ENCODE measurements around the gene PXYLP1.

The PXYLP1 gene

DNA sequence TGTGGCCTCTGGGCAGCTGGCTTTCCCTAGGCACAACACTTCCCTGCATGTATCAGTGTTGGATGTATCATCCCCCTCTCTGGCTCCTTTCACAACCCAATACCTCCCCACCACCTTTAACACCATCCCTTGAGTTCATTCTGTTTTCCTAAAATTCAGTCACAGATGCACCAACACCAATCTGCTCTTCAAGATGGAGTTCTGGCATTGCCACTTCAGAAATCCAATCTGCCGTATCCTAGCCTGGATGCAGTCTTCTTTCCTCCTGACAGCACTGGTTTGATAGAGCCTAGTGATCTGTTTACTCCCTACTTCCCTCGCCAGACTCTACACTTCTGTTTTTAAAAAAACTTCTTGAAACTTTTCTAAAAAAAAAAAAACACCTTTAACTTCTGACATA is 21.7 kb downstream of the PXYLP1 start:
- no peak for DNase-seq

DNA sequence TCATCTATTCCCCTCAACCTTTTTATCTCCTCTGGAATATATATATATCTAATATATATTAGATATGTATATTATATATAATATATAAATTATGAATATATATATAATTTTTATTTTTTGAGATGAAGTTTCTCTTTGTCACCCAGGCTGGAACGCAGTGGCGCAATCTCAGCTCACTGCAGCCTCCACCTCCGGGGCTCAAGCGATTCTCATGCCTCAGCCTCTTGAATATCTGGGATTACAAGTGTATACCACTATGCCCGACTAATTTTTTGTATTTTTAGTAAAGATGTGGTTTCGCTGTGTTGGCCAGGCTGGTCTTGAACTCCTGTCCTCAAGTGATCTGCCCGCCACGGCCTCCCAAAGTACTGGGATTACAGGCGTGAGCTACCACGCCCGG is 22.2 kb downstream of the PXYLP1 start:
- no peak for DNase-seq

DNA sequence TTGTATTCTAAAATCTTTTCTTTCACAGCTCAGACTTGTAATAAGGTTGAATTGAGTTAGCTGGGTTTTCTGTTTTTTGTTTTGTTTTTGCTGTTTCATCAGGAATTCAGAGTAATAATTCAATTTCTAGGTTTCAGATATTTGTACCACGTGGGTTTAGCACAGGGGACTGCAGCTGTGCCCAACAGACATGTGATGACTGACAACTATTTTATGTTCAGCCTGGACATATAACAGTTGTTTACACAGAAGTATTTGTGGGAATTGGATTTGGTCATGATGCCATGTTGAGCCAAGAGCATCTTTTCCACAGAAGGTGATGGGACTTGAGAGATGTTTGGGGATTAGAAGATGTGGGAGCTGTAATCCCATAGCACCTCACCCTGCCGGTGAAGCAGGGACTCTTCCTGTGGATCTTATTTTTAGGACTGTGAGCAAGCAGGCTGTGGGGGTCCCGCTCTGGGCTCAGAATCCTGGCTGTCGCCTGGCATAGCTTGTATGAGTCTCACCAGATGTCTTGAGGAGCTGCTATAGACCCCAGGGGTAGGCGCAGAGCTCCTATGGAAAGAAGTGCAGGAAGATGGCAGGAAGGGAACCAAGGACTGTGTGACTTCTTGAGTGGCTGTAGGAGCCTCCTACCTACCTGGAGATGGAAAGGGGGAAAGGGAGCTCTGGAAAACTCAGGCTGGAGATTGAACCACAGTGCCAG is 23.7 kb downstream of the PXYLP1 start:
- DNase-seq = no peak

DNA sequence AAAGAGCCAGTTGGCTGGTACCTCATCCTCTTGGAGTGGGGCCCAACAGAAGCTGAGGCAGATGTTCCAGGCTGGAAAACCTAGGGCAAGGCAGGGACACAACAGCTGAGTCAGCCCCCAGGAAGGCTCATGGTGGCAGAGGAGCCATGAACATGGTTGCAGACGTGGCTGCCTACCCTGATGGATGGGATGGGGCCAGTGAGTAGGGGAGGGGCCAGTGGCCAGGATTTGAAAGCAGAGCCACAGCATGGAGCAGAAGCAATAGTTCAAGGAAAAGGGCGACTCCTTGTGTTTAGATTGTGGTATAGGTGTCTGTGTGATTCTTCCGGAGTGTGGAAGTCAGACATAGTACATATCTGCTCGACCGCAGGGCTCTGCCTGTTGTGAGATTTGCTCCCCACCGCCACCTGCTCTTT is 24.2 kb downstream of the PXYLP1 start:
- DNase-seq = no peak

DNA sequence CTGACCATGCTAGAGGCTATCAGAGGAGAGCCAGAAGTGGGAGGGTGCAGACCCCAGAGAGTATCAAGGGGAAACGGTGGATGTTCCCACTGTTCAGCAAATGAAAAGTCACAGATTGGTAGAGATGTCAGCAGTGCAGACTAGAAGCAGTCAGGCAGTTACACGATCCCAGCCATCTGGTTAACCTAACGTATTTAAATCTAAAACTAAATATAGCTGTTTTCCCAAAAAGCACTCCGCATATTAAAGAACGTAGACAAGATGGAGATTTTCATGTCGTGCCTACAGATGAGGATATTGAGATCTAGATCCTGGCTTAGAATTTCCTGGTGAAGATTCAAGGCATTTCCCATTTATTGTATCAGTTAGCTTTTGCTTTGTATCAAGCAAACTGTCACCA is 25.2 kb downstream of the PXYLP1 start:
- no peak for DNase-seq

DNA sequence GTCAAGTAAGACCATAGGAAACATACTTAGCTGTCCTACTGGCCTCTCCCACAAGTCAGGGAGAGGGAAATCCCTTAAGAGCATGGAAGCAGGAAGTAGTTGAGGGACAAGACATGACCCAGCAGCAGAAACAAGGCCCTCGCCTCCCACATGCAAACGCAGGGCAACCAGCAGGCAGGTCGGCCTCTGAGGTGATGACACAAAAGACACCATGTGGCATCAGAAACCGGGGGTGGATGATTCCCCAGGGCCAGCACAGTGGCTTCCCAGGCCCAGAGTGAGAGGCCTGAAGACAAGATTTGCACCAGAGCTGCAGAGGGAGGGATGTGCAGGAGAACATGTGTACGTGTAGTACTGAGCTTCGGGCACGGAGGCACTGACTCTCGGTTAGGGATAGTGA is 26.3 kb downstream of the PXYLP1 start:
- no peak for DNase-seq

DNA sequence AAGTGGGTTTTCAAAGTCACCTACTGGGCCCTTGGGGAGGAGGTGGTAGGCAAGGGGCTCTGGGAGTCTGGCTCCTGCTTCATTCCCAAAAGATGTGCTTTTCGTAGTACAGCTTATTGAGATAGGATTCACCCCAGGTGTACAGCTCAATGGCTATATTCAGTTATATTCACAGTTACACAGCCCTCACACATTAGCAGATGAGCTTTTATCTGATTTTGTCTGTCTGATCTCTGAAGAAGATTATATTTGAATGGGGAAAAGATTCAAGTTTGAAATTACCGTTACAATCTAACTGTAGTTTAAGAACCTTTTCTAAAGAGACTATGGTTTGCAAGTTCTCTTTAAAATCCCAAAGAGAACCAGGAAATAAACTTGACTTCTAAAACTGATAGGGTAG is 27.3 kb downstream of the PXYLP1 start:
- DNase-seq = no peak

DNA sequence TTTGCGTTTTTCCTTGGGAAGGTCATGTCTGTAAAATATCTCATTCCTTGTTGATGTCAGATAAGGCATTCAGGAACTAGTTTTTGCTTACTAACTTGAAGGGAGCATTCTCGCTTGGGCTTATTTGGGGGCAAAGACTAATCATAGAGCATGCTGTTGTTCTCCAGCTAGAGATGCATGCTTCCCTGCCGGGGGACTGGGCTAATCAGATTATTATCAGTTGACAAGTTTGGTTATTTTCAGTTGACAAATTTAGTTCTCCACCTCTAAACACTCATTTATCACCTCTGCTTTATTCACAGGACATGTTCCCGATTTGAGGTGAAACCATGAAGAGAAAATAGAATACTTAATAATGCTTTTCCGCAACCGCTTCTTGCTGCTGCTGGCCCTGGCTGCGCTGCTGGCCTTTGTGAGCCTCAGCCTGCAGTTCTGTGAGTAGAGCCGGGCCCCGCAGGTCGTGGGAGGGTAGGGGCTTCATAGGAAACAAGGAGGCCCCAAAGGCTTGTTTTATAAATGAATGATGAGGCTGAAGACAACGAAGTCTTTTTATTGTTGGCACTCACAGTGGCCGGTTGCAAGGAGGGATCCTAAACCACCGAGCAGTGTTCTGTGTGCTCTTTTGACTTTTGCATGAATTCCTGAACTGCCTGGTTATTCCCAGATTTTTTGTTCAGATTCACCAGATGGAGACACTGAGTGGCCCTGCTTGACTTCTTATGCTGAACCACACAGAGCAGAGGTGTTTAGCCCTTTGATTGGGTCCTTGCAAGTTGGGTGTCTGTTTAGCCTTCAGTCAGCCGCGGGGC is 28.4 kb downstream of the PXYLP1 start:
- no peak for DNase-seq

DNA sequence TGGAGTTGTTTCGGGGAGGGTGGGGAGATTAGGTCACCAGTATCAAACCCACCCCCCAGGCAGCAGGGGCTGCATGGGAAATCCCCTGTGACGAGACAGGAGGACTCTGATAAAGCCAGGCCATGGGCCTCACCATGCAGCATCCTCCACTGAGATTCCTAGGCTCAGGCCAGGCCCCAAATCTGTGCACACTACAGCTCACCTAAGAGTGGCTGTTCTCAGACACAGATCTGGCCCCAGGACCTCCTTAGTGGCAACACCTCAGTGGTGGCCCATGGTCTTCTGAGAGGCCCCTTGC is 29.0 kb downstream of the PXYLP1 start:
- DNase-seq = no peak

DNA sequence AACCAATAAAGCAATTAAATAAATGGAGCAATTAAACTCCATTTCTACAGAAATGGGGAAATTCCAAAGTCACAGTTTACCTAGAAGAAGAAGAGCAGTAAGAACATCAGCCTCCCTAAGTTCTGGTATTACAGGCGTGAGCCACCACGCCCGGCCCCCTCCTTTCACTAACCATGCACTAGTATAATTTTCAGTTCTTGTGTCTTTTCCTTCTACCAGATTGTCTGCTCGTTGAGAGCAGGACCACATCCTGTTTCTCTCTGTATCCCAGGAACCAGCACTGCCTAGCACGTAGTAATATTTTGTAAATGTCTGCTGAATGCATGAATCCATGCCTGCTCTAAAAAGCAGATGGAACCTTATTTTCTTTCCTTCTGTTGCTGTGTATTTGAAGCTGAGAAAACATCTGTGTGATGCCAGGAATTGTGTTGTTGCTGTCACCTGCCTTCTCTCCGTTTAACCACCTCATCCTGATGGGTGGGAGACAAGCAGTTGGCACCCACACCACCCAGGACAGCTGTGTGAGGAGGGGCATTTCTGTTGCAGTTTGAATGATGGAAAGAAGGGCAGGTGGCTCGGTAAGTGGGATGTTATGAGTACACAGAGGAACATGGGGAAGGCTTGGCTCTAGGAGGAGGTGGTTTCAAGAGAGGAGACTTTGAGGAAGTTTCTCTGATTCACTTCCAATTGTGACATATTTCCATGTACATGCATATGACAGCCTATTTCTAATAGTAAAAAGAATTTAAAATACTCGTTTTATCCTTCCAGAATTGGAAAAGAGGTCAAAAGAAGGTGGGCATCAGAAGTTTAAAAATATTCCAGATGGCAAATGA is 30.1 kb downstream of the PXYLP1 start:
- DNase-seq = no peak

DNA sequence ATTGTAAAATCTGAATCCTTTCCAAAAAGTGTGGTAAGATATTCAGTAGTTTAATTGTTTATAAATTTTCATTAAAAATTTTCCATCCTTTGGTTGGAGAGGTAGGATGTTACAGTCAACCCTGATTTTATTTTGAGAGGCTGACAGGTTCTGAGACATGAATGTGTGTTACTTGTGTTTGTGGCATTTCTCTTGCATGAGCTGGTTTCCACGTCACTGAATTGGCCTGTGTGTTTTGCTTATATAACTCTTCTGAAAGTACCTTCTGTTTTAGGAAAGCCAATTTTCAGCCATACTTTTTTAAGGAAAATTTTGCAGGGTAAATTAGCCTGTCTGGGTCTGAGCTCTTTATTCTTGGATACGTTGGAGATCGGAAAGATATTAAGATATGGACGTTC is 30.7 kb downstream of the PXYLP1 start:
- no peak for DNase-seq

DNA sequence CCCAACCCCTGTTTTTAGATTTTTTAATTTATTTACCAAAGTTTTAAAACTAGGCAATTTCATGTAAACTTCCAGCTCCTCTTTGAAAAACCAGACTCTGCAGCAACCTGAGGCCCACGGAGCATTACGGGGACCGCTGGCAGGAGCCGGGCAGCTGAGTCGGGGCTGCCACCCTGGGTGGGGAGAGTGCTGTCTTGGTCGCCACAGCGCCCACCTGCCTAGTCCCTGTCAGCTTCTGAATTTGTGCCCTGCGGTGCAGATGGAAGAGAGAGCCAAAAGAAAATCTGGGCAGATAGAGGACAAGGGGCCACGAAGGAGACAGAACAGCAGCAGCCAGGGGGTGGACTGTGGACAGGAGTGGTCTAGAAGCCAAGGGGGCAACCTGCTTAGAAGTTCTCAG is 34.6 kb downstream of the PXYLP1 start:
- DNase-seq = no peak

DNA sequence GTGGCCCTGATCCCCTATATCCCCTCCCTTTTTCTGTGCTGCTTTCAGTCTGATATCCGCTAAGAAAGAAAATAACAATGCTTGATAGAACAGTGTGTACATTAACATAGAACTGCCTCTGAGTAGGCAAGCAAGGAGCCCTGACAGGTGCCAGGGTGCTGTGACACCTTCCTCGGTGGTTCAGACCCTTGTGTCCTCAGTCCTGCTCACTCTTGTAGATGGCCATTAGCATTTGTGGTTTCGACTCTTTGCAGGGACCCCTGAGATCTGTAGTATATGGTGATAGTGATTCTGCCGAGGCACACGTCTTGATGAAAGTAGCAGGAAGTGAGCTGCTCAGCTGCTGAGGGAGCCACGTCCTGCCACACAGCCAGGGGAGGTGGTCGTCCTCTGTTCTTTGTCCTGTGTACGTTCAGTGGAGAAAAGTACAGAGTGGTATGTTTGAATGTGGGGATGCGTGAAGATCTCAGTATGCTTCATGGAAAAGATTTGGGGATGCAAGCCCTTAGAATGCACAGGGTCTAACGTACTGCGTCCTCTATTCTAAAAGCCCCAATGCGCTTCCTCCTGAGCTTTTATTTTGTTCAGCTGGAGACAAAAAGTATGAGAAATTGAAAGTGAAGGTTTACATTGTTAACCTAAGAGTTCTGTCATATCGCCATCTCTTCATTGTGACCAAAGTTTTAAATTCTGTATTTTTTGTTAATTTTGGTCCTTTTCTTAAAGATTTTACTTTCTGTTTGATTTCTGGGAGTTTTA is 35.4 kb downstream of the PXYLP1 start:
- DNase-seq = no peak

DNA sequence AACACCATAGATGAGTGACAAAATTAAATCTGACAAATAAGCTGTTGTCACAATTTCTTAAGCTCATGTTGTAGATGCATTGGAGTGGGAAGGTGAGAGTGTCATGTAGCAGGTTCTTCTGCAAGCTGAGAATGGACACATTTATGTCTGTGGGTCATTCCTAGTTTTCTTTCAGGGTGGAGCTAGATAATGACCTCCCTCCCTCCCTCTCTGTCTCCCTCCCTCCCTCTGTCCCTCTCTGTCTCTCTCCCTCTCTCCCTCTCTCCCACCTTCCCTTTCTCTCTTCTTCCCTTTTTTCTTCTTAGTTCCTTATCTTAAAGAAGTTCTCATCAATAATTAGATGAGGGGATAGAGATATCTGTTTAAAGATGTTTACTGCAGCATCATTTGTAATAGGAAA is 36.0 kb downstream of the PXYLP1 start:
- no peak for DNase-seq

DNA sequence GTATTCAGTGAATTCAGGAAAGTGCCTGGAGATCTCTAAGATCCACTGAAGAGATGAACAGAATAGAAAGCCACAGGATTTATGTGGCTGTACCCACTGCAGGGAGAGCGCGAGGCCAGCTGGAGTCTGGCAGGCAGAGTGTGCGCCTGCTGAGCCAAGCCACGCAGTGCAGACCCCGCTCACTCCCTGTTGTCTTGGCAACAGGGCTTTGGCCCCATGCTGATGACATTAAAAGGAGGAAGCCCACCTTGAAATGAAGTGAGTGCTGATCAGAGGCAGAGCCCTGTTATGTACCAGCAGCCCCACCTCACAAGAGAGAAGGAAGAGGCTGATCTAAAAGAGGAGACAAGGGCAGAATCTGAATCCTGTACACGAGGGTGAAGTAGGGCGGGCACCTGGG is 36.7 kb downstream of the PXYLP1 start:
- DNase-seq = no peak

DNA sequence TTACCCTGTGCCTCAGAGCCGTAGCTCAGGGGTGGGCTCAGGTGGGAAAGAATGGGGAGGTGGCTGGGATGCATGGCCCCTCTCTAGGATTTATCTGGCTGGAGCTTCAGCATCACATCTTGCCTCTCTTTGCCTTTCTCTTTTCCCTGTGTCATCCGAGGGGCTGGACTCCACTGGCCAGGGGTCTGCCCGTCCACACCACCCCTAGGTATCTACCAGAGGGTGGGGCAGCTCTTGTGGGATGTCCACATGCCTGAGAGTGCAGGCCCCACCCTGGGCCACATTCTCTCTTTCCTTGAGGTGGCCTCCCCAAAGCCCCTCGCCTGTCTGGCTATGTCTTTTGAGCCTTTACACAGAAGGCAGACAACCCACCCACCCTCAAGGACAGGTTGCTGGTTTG is 37.2 kb downstream of the PXYLP1 start:
- no peak for DNase-seq

DNA sequence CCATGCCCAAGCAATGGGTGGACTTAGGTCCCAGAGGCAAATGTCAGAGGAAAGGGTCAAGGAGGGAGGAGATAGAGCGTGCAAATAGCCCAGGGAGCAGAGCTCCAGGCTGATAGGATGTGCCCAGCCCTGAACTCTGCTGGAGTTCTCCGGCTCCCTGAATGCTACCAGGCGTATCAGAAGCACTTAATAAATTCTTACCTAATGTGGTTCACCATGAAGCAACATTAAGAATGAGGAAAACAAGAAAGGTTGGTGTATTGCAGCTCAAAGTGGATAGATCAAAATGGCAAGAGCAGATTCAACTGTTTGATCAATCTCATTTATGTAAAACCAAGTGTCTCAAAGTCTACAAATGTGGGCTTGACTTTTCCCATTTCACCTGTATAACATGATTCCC is 38.3 kb downstream of the PXYLP1 start:
- DNase-seq = no peak

DNA sequence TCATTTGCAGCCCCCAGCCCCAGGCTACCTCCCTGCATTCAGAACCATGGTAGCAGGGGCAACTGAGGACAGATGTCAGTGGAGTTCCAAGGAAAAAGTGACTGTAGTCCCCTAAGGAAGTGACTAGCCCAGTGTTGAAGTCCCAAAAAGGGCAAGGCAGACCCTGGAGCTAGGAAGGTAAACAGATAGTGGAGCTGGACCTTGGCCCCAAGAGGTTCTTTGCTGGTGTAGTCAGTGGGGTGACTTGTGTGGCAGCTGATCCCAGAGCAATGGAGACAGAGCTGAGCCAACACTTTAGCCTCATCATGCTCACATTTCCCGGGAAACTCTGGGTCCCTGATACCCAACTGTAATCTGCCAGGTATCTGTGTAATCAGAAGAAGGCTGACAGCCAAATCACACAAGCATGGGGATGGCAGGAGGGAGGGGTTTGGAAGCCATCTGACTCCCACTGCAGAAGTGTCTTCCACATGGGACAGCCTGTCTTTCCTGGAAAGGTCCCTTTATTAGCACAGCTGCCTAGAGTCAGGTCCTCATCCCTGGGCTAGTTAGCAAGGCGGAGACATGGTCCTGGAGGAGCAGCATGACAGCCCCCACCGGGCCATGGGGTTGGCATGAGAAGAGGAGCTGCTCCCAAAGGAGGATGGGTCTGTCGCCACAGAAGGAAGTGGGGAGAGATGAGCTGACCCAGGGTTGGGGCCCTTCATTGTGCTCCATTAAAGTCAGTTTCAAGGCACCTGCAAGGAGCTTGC is 39.8 kb downstream of the PXYLP1 start:
- no peak for DNase-seq

DNA sequence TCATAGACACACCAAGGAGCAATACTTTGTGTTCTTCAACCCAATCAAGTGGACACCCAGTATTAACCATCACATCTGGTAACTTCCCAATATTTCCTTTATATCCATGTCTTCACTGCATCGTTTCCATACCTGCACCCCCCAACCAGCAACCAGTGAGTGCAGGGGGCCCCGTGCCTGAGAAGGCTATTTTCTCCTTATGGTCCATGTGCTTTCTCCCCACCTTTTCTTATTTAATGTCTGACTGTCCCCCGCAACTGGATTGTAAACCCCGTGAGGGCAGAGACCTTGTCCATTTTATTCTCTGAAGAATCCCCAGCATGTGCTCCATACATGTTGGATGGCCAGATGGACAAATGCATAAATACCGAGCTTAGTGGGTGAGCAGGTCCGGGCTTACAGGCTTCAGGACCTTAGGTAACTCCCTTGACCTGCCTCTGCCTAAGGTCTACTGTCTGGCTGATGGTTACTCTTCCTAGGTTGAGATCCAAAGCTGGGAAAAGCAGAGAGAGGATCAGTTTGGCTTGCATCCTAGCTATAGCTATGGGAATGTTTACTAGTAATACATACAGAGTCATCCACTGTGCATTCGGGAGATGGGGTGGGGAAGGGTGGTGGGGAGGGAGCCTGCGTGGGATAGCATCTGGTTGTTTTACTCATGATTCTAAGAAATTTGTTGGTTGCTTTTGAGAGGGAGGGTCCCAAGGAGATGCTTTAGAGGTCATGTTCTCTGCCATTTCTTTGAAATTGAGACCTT is 41.5 kb downstream of the PXYLP1 start:
- no peak for DNase-seq

DNA sequence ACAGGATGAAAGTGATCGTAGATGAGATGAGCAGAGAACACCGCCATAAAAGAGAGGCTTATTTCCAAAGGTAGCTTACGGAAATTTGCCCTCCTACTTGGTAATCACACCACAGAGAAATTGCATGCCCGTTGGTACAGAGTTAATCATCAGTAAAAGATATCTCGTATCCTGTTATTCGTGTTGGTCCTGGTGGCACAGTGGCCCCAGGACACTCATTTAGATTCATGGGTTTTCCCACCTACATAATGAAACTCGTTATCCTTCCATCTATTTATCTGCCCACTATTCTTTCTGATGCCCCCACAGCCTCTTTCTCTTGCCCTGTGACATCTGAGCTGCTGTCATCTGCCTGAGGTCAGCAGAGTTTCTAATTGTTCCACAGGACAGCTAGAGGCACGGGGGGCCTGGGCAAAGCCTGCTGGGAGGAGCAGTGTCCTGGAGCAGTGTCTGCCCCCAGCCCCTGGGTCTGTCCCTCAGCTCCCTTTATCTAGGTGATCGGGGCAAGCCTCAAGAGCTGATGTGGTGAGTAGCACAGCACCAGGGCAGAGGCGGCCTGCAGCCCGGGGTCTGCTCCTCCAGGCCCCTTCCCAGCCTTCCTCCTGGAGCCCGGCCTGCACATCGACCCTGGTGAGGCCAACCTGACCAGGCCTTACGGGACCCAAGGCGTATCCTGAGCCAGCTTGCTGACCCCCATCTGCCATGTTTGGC is 42.2 kb downstream of the PXYLP1 start:
- DNase-seq = no peak

DNA sequence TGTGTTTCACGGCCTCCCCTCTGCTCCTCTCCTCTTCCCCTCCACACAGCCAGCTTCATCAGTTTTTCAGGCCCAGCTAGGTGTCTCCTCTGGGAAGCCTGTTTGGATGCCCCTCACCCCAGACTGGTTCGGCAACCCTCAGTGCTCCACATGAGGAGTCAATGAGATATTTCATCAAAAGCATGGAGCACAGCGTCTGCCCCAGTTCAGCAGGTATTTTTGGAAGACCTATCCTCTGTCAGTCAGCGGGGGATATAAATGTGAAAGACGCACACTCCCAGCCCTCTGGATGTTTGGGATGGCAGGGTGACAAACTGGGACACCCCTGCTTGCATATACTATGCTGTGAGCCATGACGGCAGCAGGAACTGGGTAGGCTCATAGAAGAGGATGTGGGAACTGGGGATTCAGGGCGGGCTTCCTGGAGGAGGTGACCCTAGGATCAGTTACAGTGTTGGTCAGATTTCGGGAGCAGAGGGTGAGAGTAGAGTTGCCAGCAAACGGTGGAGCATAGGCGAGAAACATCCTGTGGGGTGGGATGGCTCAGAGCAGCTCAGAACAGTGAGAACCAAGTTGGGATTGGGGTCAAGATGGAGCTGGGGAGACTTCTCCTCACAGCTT is 42.9 kb downstream of the PXYLP1 start:
- DNase-seq = no peak
